Subcutaneous adipose tissue (tissue), 4 donors: ENCODE measurements around the gene PKN1. TPM values are rescaled to one million over a fixed set of nuclear protein-coding genes. Genes with fewer than 3 reads are reported as not detected.

Source experiments
- CTCF ChIP-seq: fragments of 450-650 bp; IDR thresholded peaks from one replicate; pipeline ENCODE4 v1.5.1; 2016; ENCODE audit warnings: low read depth, mild to moderate bottlenecking, control low read depth, antibody characterized with exemption, moderate library complexity
- total RNA-seq, 4 donors: library from RNA; depleted of rRNA; stranded (reverse); fragments of >200 nt; gene quantifications; one replicate each; pipeline ENCODE4 v1.1.0, GENCODE V29; 2016

Gene PKN1
- total RNA-seq, 4 donors from 2014 or later = 47.8 to 136 (median 75.8) TPM

- TF ChIP-seq CTCF = no peak
Observed at GRCh38 chr19:14440049-14440448, 6.9 kb downstream of the PKN1 start.

- TF ChIP-seq CTCF = no peak
Observed at GRCh38 chr19:14441041-14441938, 8.2 kb downstream of the PKN1 start.

- TF ChIP-seq CTCF = no peak
Observed at GRCh38 chr19:14442891-14443631, 10.0 kb downstream of the PKN1 start.

GRCh38 chr19:14443632-14444216, 10.6 kb downstream of the PKN1 start:
- no peak for TF ChIP-seq CTCF

- TF ChIP-seq CTCF = no peak
Observed at GRCh38 chr19:14446336-14447036, 13.4 kb downstream of the PKN1 start.

- no peak for TF ChIP-seq CTCF
Observed at GRCh38 chr19:14449321-14449720, 16.2 kb downstream of the PKN1 start.
